ENCODE results near the gene ULK4.
"Not testable (repeated sequence)": the region's sequence is repeated elsewhere in the genome, so short reads cannot be mapped to it uniquely, and the experiment has no call there.

ULK4 gene

GRCh38 chr3:41478278-41478677 is 483.6 kb downstream of the ULK4 start:
- no peak for DNase-seq

DNA sequence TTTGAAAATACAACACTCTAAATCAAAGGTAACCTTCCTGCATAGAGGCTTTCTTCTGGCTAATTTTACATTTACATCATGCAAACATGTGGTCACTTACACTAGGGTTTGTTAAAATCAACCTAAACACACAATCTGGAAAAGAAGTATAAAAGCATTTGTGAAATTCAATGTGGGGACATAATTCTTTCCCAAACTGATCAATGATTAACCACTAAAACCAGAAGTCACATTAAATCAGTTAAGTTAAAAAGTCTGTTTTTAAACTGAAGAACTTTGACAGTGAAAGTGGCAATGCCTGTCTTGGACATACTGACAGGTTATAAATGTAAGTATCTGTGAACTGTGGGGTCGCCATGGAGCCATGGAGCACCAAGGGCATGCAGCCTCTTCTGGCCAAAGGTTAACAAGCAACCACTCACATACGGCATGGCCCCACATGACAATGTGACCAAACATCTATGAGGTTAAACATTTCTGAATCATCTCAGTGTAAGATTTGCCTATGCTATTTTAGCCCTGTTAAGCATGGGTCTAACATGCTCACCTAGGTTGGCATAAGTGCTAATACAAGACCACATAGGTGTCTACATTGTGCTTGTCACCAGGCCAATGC is 484.4 kb downstream of the ULK4 start:
- no peak for DNase-seq

DNA sequence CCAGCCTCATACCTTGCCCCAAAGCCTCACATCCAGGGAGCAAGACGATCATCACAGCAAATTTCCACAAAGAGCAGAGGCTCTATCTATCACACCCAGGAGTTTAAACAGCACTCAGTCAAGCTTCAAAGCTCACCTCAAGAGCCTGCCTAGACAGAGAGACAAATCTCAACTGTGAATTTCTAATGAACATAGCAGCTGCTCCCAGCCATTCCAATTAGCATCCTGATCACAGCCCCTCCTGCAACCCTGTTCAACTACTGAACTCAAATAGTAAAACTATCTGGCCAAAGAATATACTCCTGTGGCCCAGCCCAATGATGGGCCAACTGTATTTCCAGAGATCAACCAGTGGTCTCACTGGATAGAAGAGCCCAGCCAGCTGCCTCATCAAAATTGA is 492.8 kb downstream of the ULK4 start:
- no peak for DNase-seq

GRCh38 chr3:41467481-41467880 is 494.4 kb downstream of the ULK4 start:
- no peak for DNase-seq

- DNase-seq = no peak
Measured at GRCh38 chr3:41464858-41465257, 497.0 kb downstream of the ULK4 start.

GRCh38 chr3:41464401-41464800 is 497.5 kb downstream of the ULK4 start:
- DNase-seq = no peak

- no peak for DNase-seq
Measured at GRCh38 chr3:41462103-41462691, 499.7 kb downstream of the ULK4 start.

GRCh38 chr3:41460736-41461135 is 501.2 kb downstream of the ULK4 start:
- DNase-seq = no peak

DNA sequence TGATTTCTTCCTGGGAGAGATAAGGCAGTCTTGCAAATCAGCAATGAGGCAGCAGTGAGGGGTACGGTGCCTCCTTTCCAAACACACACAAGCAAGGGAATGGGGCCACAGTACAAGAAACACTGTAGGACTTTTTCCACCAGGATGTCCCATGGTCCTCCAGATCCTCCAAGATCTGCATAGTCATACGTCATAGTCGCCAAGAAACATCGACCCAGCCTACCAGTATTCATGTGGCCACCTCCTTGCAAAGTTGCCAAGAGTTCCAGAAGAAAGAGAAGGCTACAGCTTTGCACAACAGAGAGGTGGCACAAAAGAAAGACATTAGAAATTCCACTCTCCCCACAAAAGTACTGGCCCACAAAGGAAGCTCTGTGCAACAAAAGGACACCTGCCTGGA is 504.7 kb downstream of the ULK4 start:
- DNase-seq = no peak

DNA sequence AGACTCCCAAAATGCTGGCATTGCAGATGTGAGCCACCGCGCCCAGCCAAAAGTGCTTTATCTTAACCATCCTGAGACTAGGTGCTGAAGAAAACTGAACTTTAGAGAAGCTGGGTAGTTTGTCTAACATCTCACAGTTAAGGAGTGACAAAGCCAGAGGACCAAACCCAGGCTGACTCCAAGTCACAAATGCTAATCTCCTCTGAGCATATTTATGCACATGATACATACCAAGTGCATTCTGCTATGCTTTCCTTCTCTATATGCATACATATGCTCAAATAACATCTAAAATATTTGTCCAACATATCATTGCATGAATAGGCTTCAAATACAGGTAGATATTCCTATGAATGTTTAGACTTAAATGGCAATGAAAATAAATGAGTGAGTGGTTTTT is 505.7 kb downstream of the ULK4 start:
- no peak for DNase-seq

GRCh38 chr3:41453618-41454017 is 508.3 kb downstream of the ULK4 start:
- DNase-seq = not testable (repeated sequence)

- DNase-seq = no peak
Measured at GRCh38 chr3:41450416-41451231, 511.3 kb downstream of the ULK4 start.

GRCh38 chr3:41448396-41448795 is 513.5 kb downstream of the ULK4 start:
- DNase-seq = no peak

DNA sequence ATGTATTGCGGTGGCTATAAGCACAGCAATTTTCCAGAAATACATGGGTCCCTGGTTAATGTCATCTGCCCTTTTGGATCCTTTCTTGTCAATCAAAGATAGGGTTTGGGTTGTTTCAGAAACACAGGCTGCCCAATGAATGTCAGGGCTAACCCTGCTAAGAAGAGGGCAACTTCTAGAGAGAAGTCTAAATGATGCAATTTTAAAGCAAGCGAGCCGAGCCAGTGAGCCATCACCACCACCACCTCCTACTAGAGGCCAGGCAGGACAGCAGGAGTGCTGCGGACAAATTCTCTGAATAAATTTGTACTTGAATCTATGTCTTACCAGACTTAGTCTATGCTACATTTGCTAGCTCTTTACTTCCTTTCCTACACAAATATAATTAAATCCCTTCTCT is 514.2 kb downstream of the ULK4 start:
- DNase-seq = no peak

- not testable (repeated sequence) for DNase-seq
Measured at GRCh38 chr3:41446316-41446715, 515.6 kb downstream of the ULK4 start.

- DNase-seq = no peak
Measured at GRCh38 chr3:41441568-41441967, 520.3 kb downstream of the ULK4 start.

DNA sequence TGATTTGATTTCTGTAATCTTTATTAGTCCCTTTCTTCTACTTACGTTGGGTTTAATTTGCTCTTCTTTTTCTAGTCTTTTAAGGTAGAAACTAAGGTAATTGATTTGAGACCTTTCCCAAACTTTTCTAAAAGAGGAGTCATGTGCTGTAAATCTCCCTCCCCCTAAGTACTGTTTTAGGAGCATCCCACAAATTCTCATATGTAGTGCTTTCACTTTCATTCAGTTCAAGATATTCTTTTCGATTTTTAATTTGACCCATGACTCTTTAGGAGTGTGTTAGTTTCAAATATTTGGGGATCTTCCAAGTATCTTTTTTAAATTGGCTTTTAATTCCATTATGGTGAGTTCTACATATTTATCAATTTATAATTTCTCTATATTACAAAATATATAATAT is 520.8 kb downstream of the ULK4 start:
- no peak for DNase-seq

- DNase-seq = no peak
Measured at GRCh38 chr3:41436983-41437382, 524.9 kb downstream of the ULK4 start.

DNA sequence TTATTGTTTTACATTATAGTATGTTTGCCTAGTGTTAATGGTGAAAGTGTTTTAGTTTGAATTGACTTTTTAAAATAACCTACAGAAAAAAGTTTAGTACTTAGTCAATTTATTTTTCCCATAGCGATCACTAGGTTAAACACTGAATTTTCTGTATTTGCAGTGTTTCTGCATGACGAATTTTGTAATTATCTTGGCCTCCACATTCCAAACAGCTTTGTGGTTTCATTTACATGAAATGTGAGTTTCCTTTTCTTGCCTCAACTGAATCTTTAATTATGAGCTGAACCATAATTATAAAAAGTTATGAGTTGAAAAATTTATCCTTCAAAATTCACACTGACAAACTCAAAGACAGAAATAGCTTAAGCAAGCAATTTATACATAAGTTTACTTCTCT is 527.1 kb downstream of the ULK4 start:
- no peak for DNase-seq

- DNase-seq = no peak
Measured at GRCh38 chr3:41431386-41431785, 530.5 kb downstream of the ULK4 start.

DNA sequence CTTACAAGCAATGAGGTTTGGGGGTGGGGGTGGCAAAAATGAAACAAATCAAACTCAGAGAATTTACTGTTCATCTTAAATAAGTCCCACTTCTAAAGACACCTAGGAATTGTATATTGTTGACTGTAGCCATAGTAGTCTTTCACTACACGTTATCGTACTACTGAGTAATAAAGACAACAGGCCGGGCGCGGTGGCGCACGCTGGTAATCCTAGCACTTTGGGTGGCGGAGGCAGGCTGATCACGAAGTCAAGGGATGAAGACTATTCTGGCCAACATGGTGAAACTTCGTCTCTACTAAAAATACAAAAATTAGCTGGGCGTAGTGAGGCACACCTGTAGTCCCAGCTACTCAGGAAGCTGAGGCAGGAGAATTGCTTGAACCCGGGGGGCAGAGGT is 531.0 kb downstream of the ULK4 start:
- DNase-seq = no peak

DNA sequence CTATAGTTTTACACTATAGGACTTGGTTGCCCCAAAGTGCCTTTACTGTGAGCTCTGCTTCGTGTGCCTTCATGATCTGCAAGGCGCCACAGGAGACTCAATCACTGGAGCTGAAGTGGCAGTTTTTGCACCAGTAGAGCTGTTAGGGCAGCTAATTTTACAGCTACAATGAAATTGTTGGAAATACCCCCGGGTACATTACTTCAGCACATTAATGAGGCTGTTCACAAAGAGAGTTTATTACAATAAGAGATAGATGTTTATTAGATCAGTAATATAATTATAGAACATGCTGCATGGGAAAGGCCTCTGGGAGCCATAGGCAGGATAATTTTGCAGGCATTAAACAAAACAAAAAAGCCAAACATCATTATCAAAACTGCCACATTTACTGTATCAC is 531.5 kb downstream of the ULK4 start:
- no peak for DNase-seq

- no peak for DNase-seq
Measured at GRCh38 chr3:41426485-41426884, 535.4 kb downstream of the ULK4 start.

- DNase-seq = no peak
Measured at GRCh38 chr3:41424543-41425300, 537.2 kb downstream of the ULK4 start.
